Activated CD8-positive, alpha-beta memory T cell treated with anti-CD3 and anti-CD28 coated beads, Interleukin-2, amount 50 U/mL, for 4 hours (primary cell): ENCODE results near the gene TMF1.

Experiments
- DNase-seq: peaks from one replicate; pipeline ENCODE4 v3.0.0-alpha.2; 2020

TMF1 gene

DNA sequence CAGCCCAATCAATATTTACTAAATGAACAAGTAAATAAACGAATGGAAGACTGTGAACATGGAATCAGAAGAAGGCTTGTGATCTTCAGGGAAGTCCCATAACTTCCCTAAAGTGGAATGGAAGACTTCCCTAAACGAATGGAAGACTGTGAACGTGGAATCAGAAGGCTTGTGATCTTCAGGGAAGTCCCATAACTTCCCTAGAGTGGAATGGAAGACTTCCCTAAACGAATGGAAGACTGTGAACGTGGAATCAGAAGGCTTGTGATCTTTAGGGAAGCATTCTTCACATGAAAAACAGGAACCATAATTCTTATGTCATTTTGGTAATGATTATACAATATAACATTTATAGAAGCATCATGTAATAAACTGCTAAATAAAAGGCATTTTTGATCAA is 77.4 kb downstream of the TMF1 start:
- DNase-seq: no peak

DNA sequence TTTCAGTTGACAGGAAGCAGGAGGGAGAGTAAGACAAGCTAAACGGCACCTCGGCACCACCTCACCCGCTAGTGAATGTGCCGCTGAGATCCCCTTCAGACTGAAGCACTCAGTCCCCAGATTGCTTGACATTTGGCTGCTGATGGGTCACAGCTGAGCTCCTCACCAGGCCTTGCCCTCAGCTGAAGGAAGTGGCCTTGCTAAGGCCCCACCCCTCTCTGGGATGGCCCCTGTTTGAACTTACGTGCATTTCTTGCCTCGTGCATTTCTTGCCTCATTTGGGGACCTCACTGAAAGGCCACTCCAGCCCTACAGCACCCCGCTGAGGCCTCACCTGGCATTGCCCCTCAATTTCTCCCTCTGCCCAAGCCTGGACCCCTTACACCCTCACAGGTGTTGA is 78.5 kb downstream of the TMF1 start:
- DNase-seq: no peak

DNA sequence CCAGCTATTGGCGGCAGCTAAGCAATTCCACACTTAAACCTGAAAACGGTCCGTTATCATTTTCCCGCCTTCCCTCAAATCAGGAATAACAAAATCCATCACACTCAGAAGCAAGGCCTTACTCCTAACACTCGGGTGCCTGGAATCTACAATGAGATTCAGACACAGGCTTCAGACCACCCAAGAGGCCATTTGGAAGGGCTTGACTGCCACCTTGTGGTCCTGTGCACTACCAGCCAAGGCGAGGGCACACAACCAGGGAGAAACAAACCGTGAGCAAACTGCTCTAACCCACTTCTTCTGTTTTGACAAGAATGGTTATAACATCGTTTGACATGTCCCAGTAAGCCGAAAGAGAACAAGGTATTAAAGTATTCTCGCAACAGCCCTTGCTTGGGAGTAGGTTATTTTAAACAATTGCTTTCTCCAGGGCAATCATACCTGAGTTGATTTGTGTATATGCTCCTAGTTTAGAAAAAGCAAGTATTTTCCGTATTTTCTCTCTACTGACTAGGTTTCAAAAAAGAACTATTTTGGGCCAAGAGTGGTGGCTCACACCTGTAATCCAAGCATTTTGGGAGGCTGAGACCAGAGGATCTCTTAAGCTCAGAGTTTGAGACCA is 79.7 kb downstream of the TMF1 start:
- peak; percentile 37 for DNase-seq
